HepG2 (cell line): ENCODE measurements around the gene MRM2. TPM values are rescaled to one million over a fixed set of nuclear protein-coding genes. Genes with fewer than 3 reads are reported as not detected.

Experiments
- ATAC-seq: fragments of 200-7000 bp; cut with Tn5 transposase; 3 replicates; pipeline ENCODE4 v1.9.1; 2020; ENCODE audit warnings: mild to moderate bottlenecking, moderate library complexity
- BruUV-seq: library from RNA; stranded (reverse); fragments of 400-500 nt; replicated peaks from 2 replicates; lab custom pipeline; 2021; lab: Mats Ljungman, UMichigan
- CTCF ChIA-PET: fragments of 300-600 bp; formaldehyde crosslinking; extraction: SDS; loops from one replicate; lab custom pipeline; 2021; ENCODE audit warnings: low total read pairs, inconsistent platforms, low intra/inter-chr PET ratio; lab: Yijun Ruan, JAX
- POLR2A ChIA-PET: fragments of 350-600 bp; sonication (Branson Sonifier 250); formaldehyde crosslinking; loops from one replicate; lab custom pipeline; 2020; ENCODE audit warnings: antibody characterized with exemption, inconsistent platforms; lab: Yijun Ruan, JAX
- DNase-seq: peaks from one replicate; pipeline ENCODE4 v3.0.0-alpha.2; 2015; ENCODE audit warnings: low spot score
- FAIRE-seq: peaks from 3 replicates; lab custom pipeline; 2011; peaks lifted over from hg19 to GRCh38; lab: Jason Lieb, UNC
- H2AFZ ChIP-seq: one replicate; pipeline ENCODE4 v1.6.1; 2011; ENCODE audit warnings: low read length, inconsistent platforms
- H3K27ac ChIP-seq: fragments of 300-600 bp; 3 replicates; pipeline ENCODE4 v1.8.0; 2011; ENCODE audit warnings: mixed run types, mild to moderate bottlenecking, mixed read lengths, low read length, inconsistent platforms; ENCODE audit not compliant: insufficient read depth; ENCODE audit errors: extremely low read length
- H3K27me3 ChIP-seq, 2 experiments: fragments of 200-600 bp in 1 of 2; 2 replicates in 1 of 2; 3 replicates in 1 of 2; pipeline versions ENCODE4 v1.6.0 to v1.8.0; 2011; ENCODE audit warnings: low read length in 2 of 2, mild to moderate bottlenecking in 2 of 2, moderate library complexity in 2 of 2, inconsistent platforms in 1 of 2; ENCODE audit not compliant: insufficient read depth in 2 of 2, control insufficient read depth in 1 of 2
- H3K36me3 ChIP-seq, 2 experiments: fragments of 200-600 bp in 1 of 2; replicated peaks in 1 of 2; 2 replicates in 1 of 2; 3 replicates in 1 of 2; pipeline versions ENCODE4 v1.5.1 to v1.8.0; 2011; ENCODE audit warnings: low read length in 2 of 2, inconsistent platforms in 1 of 2; ENCODE audit not compliant: insufficient read depth in 2 of 2, control insufficient read depth in 1 of 2
- H3K4me1 ChIP-seq: 2 replicates; pipeline ENCODE4 v1.5.1; 2012; ENCODE audit warnings: low read length, inconsistent platforms; ENCODE audit not compliant: insufficient read depth
- H3K4me2 ChIP-seq: 2 replicates; pipeline ENCODE4 v1.6.0; 2011; ENCODE audit warnings: low read depth, low read length, inconsistent platforms
- H3K4me3 ChIP-seq, 3 experiments: fragments of 200-600 bp in 1 of 3; sonication (generic), shearing (Covaris generic) in 1 of 3; replicated peaks in 1 of 3; 2 replicates each; pipeline ENCODE4 v1.5.1; 2011 to 2016; ENCODE audit warnings: low read length in 3 of 3, inconsistent platforms in 2 of 3, low read depth in 2 of 3, mild to moderate bottlenecking in 2 of 3, control low read depth in 1 of 3, mixed read lengths in 1 of 3; ENCODE audit not compliant: insufficient read depth in 1 of 3
- H3K79me2 ChIP-seq: one replicate; pipeline ENCODE4 v1.6.1; 2011; ENCODE audit warnings: low read length, inconsistent platforms; ENCODE audit not compliant: insufficient read depth
- H3K9ac ChIP-seq: 2 replicates; pipeline ENCODE4 v1.6.0; 2011; ENCODE audit warnings: mild to moderate bottlenecking, low read depth, low read length, inconsistent platforms; ENCODE audit not compliant: insufficient read depth
- H3K9me3 ChIP-seq: 2 replicates; pipeline ENCODE4 v1.5.1; 2012; ENCODE audit warnings: mild to moderate bottlenecking, low read length
- H4K20me1 ChIP-seq: 2 replicates; pipeline ENCODE4 v1.6.0; 2011; ENCODE audit warnings: inconsistent platforms, mild to moderate bottlenecking, low read length, moderate library complexity; ENCODE audit not compliant: insufficient read depth
- NR2C2 ChIP-seq: sonication (generic); formaldehyde crosslinking; IDR thresholded peaks from 2 replicates; pipeline ENCODE4 v1.4.0; 2020; ENCODE audit warnings: missing genetic modification reagents, mild to moderate bottlenecking, moderate library complexity, borderline replicate concordance
- NRL ChIP-seq: sonication (generic); formaldehyde crosslinking; IDR thresholded peaks from 2 replicates; pipeline ENCODE4 v1.5.0; 2020; ENCODE audit warnings: missing genetic modification reagents, mild to moderate bottlenecking, moderate library complexity, borderline replicate concordance
- REPIN1 ChIP-seq: sonication (generic); formaldehyde crosslinking; IDR thresholded peaks from 2 replicates; pipeline ENCODE4 v1.8.0; 2022; ENCODE audit warnings: missing genetic modification reagents, low read depth, mild to moderate bottlenecking, borderline replicate concordance
- SMC3 ChIP-seq: IDR thresholded peaks from 2 replicates; pipeline ENCODE4 v1.6.1; 2011; ENCODE audit warnings: low read length, improper control_type of control experiment
- TOPORS ChIP-seq: sonication (generic); formaldehyde crosslinking; IDR thresholded peaks from 2 replicates; pipeline ENCODE4 v1.8.0; 2023; ENCODE audit warnings: mild to moderate bottlenecking, missing genetic modification reagents
- UBTF ChIP-seq: sonication (generic); formaldehyde crosslinking; IDR thresholded peaks from 2 replicates; pipeline ENCODE4 v1.4.0; 2020; ENCODE audit warnings: mild to moderate bottlenecking, missing genetic modification reagents
- ZNF329 ChIP-seq: sonication (generic); formaldehyde crosslinking; IDR thresholded peaks from 2 replicates; pipeline ENCODE4 v1.9.0; 2021; ENCODE audit warnings: low read depth, mild to moderate bottlenecking, missing genetic modification reagents
- WGBS: methylation state at CpG from one replicate; pipeline ENCODE4 v1.1.6; 2017; ENCODE audit warnings: low lambda C conversion rate; 5-methylcytosine and 5-hydroxymethylcytosine counted together
- in situ Hi-C: cut with HindIII; loops from 2 replicates; pipeline ENCODE4 v1.10.0; 2017; ENCODE audit warnings: low pct_unique_long_range_greater_than_20kb; ENCODE audit not compliant: extremely low pct_ligation_motif_present
- intact Hi-C: fragments of 100-400 bp; cut with micrococcal nuclease; formaldehyde crosslinking; loops from one replicate; pipeline ENCODE4 v1.10.0; 2022; ENCODE audit not compliant: unreplicated experiment
- polyA plus RNA-seq, 8 experiments: library from polyadenylated mRNA; depleted of rRNA in 3 of 8; stranded (reverse) in 7 of 8; unstranded in 1 of 8; fragments of >200 nt; fragmentation: Illumina TruSeq in 4 of 8; extraction: Trizol in 4 of 8; gene quantifications; 2 replicates each; pipeline versions ENCODE4 v1.2.1 to v1.2.3, GENCODE V29; 2011 to 2016; ENCODE audit warnings: low read depth in 4 of 8, missing spikeins in 1 of 8, mixed read lengths in 1 of 8; ENCODE audit not compliant: insufficient read depth in 1 of 8
- total RNA-seq, 5 experiments: library from RNA; depleted of rRNA; stranded (reverse); fragments of >200 nt; fragmentation: Illumina TruSeq; extraction: Trizol; gene quantifications; 2 replicates each; pipeline ENCODE4 v1.2.3, GENCODE V29; 2016; ENCODE audit warnings: low read depth in 1 of 5

The MRM2 gene
- total and polyA plus RNA-seq, 2 of the 13 experiments (the other 11 are each of a cell fraction or from before 2014, with no cell fraction given): 13.2 to 34.2 TPM

GRCh38 chr7:2192831-2193534 is 49.0 kb downstream of the MRM2 start:
- no peak for FAIRE-seq

More at GRCh38 chr7:2192831-2193534, 49.0 kb downstream of the MRM2 start:
- Histone ChIP-seq H3K27me3 (no peaks in the 10 kb centered on the region), H3K27ac (no peak overlapping the region), H3K9me3 (peaks cover 8% of the 10 kb centered on the region), H4K20me1 (no peaks in the 10 kb centered on the region), H3K79me2 (peaks cover 11% of the 10 kb centered on the region), H3K9ac (no peak overlapping the region), H2AFZ (no peak overlapping the region), H3K4me1 (0 out of 2 replicates have a peak, but pooled peaks cover 8% of the 10 kb centered on the region), H3K4me2 (no peak overlapping the region), H3K4me3 (no peak overlapping the region), H3K36me3 (peaks cover 18 to 39% of the 10 kb centered on the region in 2 experiments; a peak in 4 of 5 replicates)
- CTCF ChIA-PET: no interaction called here
- POLR2A ChIA-PET: no interaction called here
- ATAC-seq: no peak
- in situ Hi-C loops (no loop called here), intact Hi-C loops (no loop called here)
- no TSS peak for BruUV-seq
- WGBS: 95% methylated on average over 11 of the region's 18 CpGs
- TF ChIP-seq UBTF (CRISPR knock-in tag) (no peak), ZNF329 (no peak), SMC3 (no peak), NR2C2 (CRISPR knock-in tag) (no peak), NRL (CRISPR knock-in tag) (no peak), TOPORS (CRISPR knock-in tag) (no peak), REPIN1 (no peak)
- DNase-seq: no peak
